Glomerular visceral epithelial cell (primary cell): ENCODE measurements around the gene ZNF600.
"Not testable (repeated sequence)": the region's sequence is repeated elsewhere in the genome, so short reads cannot be mapped to it uniquely, and the experiment has no call there.

ENCODE experiments used
- DNase-seq: peaks from one replicate; pipeline ENCODE4 v3.0.0-alpha.2; 2016; ENCODE audit errors: extremely low spot score

The ZNF600 gene

DNA sequence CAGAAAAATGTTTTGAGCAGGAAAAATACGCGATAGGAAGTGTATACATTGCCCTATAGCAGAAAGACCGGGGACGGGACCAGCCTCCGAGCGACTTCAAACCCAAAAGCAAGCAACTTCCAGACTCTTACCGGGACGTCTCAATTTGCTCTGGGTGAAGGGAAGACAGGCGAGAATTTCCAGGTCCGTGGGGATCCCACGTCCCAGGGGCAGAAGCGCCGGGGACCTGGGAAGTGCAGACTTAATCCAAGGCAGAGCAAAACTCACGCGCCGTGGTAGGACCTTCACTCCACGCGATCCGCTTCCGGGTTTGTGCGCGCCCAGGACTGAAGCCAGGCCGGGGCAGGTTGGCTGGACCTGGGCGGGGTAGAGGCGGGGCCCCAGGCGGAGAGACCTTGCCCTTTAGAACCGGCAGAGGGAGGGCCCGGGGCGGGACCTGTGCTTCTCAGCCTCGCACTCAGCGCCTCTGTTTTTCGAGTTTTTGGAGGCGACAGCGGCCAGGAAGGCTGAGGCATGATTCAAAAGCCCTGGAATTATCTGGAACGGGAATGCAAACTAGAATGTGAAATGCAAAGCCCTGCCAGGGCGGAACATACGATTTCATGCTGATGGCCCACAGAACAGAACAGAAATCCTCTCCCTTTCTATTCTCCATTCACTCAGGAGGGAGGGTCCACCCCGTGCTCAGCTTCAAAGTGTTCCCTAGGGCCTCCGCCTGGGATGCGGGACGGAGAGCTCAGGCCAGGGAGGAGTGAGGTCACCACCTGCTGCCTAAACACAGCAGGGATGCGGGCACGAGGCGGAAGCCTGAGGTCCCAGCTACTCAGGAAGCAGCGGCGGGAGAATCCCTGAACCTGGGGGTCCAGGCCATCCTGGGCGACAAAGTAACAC lies at the start of gene ZNF600:
ZNF600 (minus strand) TSS at position 328 of the 891 bp plus-strand sequence. CDS start 7,903 bp downstream, outside the sequence.
- DNase-seq: peak; percentile 65

DNA sequence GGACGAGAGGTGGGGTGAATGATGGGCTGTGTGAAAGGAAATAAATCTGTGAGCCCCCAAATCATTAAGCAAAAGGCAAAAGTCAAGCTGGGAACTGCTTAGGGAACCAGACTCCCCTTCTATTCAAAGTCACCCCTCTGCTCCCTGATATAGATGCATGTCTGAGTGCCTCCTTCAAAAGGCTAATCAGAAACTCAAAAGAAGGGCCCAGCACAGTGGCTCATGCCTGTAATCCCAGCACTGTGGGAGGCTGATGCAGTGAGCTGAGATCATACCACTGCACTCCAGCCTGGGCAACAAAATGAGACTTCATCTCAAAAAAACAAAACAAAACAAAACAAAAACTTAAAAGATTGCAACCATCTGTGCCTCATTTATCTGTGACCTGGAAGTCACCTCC lies 47.7 kb upstream of the ZNF600 start:
- DNase-seq: not testable (repeated sequence)

- not testable (repeated sequence) for DNase-seq
Observed at GRCh38 chr19:52833541-52833940, 47.0 kb upstream of the ZNF600 start.

DNA sequence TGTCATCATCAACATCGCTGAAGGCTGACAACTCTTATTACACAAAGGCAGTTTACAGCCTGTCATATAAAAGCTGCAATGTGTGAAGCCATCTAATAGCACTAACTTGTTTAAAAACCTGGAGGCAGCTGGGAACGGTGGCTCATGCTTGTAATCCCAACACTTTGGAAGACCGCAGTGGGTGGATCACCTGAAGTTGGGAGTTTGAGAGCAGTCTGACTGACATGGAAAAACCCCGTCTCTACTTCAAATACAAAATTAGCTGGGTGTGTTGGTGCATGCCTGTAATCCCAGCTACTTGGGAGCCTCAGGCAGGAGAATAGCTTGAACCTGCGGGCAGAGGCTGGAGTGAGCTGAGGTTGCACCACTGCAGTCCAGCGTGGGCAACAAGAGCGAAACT lies 43.3 kb upstream of the ZNF600 start:
- not testable (repeated sequence) for DNase-seq

- DNase-seq: no peak
Observed at GRCh38 chr19:52825765-52826164, 39.2 kb upstream of the ZNF600 start.

GRCh38 chr19:52823676-52824075 lies 37.1 kb upstream of the ZNF600 start:
- DNase-seq: no peak

- DNase-seq: peak; percentile 26
Observed at GRCh38 chr19:52821204-52821960, 34.8 kb upstream of the ZNF600 start, which contains the start of gene ZNF28. TSS of gene ZNF28 (minus strand) at chr19:52821633. CDS start at chr19:52817958, 3,675 bp downstream.

DNA sequence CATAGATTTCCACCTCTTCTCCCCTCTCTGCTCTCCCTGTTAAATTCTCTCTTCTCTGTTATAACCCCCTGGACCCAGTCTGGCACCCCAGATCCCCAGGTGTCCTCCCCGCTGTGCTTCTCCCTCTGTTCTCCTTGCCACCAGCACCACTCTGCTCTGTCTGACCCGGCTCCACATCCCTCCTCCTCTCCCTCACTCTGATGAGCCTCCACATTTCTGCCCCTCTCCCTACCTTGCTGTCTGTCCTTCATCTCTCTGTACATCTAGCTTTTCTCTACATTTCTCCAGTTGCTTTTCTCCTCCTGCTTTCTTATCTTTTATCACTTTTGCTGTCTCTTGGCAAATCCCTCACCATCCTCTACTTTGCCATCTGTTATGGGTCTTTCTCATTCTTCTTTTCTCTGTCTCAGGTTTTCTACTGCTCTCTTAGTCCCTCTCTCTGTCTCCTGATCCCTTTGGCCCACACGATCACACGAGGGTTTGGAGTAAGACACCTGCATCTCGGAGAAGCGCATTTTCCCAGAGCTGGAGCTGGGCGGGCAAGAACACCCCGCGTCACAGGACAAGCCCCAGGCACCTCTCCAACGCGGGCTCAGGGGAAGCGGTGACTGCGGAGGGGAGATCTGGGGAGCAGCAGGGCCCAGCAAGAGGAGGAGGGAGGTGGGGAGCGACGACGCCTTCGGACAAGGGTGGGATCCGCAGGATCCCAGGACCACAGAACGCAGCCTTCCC lies 34.0 kb upstream of the ZNF600 start:
- DNase-seq: peak; percentile 21

DNA sequence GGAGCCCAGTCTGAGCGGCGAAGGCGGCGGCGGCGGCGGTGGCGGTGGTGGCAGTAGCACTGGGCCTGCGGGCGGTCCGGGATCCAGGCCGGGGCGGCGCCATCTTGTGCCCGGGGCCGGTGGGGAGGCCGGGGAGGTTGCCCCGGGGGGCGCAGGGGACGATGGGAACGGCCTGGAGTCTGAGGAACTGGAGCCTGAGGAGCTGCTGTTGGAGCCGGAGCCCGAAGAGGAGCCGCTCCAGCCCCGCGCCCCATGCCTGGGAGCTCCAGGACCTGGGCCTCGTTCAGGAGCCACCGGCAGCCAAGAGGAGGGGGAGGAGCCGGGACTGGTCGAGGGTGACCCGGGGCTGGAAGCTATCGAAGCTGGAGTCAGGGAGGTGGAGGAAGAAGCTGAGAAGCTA lies 23.2 kb upstream of the ZNF600 start:
- no peak for DNase-seq

DNA sequence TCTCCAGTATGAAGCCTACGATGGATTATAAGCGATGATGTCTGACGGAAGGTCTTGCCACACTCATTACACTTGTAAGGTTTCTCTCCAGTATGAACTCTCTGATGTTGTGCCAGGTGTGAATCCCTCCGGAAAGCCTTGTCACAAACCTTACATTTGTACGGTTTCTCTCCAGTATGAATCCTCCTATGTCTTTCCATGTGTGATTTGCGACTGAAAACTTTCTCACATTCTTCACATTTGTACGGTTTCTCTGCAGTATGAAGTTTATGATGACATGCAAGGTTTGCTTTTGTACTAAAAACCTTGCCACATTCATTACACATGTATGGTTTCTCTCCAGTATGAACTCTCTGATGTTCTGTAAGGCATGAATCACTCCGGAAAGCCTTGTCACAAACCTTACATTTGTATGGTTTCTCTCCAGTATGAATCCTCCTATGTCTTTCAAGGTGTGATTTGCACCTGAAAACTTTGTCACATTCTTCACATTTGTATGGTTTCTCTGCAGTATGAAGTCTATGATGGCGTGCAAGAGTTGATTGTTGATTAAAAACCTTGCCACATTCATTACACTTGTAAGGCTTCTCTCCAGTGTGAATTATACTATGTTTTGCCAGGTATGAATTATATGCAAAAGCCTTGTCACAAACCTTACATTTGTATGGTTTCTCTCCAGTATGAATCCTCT lies 13.5 kb upstream of the ZNF600 start:
- not testable (repeated sequence) for DNase-seq

GRCh38 chr19:52789440-52789839 lies 2.8 kb upstream of the ZNF600 start:
- DNase-seq: no peak

- DNase-seq: no peak
Observed at GRCh38 chr19:52786078-52786463, 520 bp downstream of the ZNF600 start.

GRCh38 chr19:52785506-52785905 lies 1.1 kb downstream of the ZNF600 start:
- no peak for DNase-seq

DNA sequence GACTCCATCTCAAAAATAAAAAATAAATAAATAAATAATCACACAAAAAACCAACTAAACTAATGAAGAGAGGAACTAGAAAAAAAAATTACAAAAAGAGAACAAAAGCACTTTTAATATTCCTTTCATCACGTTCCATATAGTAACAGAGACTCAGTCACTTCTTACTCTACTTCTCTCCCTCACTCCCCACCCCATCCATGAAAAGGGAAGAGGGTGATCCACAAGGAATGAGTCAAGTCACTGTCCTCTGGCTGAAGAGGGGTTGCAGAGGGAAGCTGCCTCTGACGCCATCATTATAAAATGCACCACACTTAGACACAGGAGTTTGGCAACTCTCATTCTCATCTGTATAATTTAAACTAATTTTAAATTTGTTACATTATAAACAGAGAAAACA lies 3.7 kb downstream of the ZNF600 start:
- not testable (repeated sequence) for DNase-seq

GRCh38 chr19:52778811-52779210 lies 7.8 kb downstream of the ZNF600 start:
- DNase-seq: no peak

DNA sequence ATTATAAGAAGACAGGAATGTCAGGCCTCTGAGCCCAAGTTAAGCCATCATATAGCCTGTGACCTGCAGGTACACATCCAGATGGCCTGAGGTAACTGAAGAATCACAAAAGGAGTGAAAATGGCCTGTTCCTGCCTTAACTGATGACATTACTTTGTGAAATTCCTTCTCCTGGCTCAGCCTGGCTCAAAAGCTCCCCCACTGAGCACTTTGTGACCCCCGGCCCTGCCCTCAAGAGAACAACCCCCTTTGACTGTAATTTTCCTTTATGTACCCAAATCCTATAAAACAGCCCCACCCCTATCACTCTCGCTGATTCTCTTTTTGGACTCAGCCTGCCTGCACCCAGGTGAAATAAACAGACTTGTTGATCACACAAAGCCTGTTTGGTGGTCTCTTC lies 30.1 kb downstream of the ZNF600 start:
- not testable (repeated sequence) for DNase-seq

GRCh38 chr19:52749780-52750179 lies 36.8 kb downstream of the ZNF600 start:
- no peak for DNase-seq

- no peak for DNase-seq
Observed at GRCh38 chr19:52748336-52748950, 38.1 kb downstream of the ZNF600 start.

GRCh38 chr19:52745919-52746318 lies 40.7 kb downstream of the ZNF600 start:
- not testable (repeated sequence) for DNase-seq

DNA sequence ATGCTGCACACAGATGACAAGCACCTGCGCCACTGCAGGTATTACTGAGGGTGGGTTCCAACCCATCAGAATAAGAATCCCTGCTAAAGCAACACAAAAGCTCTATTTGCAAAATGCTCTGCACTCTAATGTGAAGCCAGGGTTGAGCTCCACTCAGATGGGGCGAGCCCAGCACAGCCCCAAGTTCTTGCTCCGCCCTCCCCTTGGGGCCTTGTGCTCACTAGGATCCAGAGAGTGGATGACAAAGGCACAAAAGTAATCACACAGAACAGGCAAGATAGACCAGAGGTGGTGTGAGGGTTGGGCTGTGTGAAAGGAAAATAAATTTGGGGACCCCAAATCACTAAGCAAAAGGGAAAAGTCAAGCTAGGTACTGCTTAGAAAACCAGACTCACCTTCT lies 43.5 kb downstream of the ZNF600 start:
- no peak for DNase-seq

DNA sequence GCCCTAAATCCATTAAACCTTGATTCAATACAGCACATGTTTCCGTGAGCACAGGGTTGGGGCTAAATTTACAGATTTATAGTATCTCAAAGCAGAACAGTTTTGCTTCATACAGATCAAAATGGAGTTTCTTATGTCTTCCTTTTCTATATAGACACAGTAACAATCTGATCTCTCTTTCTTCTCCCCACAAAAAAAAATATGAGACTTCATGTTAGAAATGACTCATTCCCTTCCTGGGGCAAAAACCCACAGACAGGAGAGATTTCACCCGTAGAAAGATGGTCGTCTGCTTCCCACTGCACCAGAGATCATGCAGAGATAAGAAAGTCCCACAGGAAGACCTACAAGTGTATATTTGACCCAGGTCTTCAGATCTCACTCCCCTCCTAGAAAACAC lies 44.1 kb downstream of the ZNF600 start:
- DNase-seq: no peak
